Uterus (tissue), 2 donors: ENCODE measurements around the gene C1orf50.

Experiments used
- POLR2A ChIP-seq, 2 donors: fragments of 450-650 bp; IDR thresholded peaks; one replicate each; pipeline ENCODE4 v1.6.1; 2016; ENCODE audit warnings: antibody characterized with exemption in 2 of 2, mild to moderate bottlenecking in 1 of 2, moderate library complexity in 1 of 2
- TF ChIP-seq, protein P1 (sequence below), 4 experiments: fragments of 200-600 bp in 2 of 4; fragments of 450-650 bp in 2 of 4; sonication (generic) in 2 of 4; IDR thresholded peaks; one replicate each; pipeline ENCODE4 v1.5.1; 2016 to 2019; ENCODE audit warnings: antibody characterized with exemption in 4 of 4, mild to moderate bottlenecking in 2 of 4, moderate library complexity in 1 of 4

DNA sequence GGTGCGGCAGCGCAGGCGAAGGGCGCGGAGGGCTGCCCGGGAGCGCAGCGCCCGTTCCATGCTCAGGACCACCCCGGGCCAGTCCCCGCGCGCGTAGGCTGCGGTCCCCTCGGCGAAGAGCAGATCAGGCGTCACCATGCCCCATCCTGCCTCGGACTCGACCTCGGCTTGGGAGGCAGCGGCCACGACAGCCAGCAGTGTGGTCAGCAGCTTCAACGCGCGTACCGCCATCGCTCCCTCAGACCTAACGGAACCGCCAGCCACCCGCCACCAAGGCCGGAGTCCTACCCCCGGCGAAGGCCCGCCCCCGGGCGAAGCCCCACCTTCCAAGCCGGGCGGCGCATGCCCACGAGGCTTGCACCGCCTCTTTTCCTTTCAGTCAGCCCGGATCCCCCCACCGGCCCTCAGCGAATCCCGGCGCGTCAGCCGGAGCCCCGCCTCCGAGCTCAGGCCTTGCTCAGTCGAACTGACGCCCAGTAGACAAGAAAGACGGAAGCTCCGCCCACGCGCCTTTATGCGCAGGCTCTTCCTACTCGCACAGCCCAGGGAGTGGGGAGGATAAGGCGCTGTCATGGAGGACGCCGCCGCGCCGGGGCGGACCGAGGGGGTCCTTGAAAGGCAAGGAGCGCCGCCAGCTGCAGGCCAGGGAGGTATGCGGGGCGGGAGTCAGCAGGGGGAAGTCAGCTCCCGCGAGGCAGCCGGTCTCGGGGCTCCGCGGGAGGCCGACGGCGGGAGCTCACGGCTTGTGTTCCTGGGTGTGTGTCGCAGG is at the start of gene C1orf50, which contains the start of gene P3H1:
- TF ChIP-seq, protein P1, sequence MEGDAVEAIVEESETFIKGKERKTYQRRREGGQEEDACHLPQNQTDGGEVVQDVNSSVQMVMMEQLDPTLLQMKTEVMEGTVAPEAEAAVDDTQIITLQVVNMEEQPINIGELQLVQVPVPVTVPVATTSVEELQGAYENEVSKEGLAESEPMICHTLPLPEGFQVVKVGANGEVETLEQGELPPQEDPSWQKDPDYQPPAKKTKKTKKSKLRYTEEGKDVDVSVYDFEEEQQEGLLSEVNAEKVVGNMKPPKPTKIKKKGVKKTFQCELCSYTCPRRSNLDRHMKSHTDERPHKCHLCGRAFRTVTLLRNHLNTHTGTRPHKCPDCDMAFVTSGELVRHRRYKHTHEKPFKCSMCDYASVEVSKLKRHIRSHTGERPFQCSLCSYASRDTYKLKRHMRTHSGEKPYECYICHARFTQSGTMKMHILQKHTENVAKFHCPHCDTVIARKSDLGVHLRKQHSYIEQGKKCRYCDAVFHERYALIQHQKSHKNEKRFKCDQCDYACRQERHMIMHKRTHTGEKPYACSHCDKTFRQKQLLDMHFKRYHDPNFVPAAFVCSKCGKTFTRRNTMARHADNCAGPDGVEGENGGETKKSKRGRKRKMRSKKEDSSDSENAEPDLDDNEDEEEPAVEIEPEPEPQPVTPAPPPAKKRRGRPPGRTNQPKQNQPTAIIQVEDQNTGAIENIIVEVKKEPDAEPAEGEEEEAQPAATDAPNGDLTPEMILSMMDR (IDR thresholded peaks at IDR 0.05) = peak in 2 of 4 experiments; percentile 2 to 15
- peak; percentile 93 to 97 for TF ChIP-seq POLR2A (IDR thresholded peaks at IDR 0.05)
